ENCODE data around the gene IL1R1. TPM values are rescaled to one million over a fixed set of nuclear protein-coding genes. Genes with fewer than 3 reads are reported as not detected.

The IL1R1 gene
- total and polyA plus RNA-seq, 2 of the 4 experiments (the other 2 are of a cell fraction) = 6.5 to 13.8 TPM

GRCh38 chr2:102094917-102095316, 47.6 kb upstream of the IL1R1 start:
- Histone ChIP-seq H3K27ac (ENCODE audit: insufficient read depth, low read length) (no peak overlapping the region; the same call in 1 of the 2 replicates), H3K4me2 (ENCODE audit: low read depth, low read length) (peak overlapping the region; percentile 0; the same call in 1 of the 2 replicates)
- peak; percentile 79 for TF ChIP-seq BHLHE40 (IDR thresholded peaks at IDR 0.05; ENCODE audit: low read depth, low read length)
- peak; percentile 89 for TF ChIP-seq NFE2L2 (IDR thresholded peaks at IDR 0.05; ENCODE audit: low read depth, low read length)
- TF ChIP-seq RCOR1 (IDR thresholded peaks at IDR 0.05; ENCODE audit: insufficient replicate concordance, low read length) = peak; percentile 96
- TF ChIP-seq RAD21 (IDR thresholded peaks at IDR 0.05; ENCODE audit: low read length) = peak; percentile 28; the same call in 1 of the 2 replicates
- no peak for TF ChIP-seq USF2 (IDR thresholded peaks at IDR 0.05; ENCODE audit: low read depth, low read length)
- no peak for TF ChIP-seq ELK1 (IDR thresholded peaks at IDR 0.05; ENCODE audit: borderline replicate concordance, low read depth, low read length)
- no peak for TF ChIP-seq POLR2A (IDR thresholded peaks at IDR 0.05; ENCODE audit: low read depth, low read length)
- TF ChIP-seq CEBPB (IDR thresholded peaks at IDR 0.05; ENCODE audit: low read depth, low read length) = peak; percentile 99
- 0 out of 2 replicates have a peak, but pooled peaks have one; percentile 20 for TF ChIP-seq MAZ (IDR thresholded peaks at IDR 0.05; ENCODE audit: borderline replicate concordance, low read depth, low read length)
- TF ChIP-seq SMC3 (IDR thresholded peaks at IDR 0.05; ENCODE audit: low read depth, low read length) = peak; percentile 29
- no peak for TF ChIP-seq CHD1 (IDR thresholded peaks at IDR 0.05; ENCODE audit: low read depth, low read length)
- TF ChIP-seq FOS (IDR thresholded peaks at IDR 0.05; ENCODE audit: low read depth, low read length) = peak; percentile 99
- no peak for TF ChIP-seq RFX5 (IDR thresholded peaks at IDR 0.05; ENCODE audit: low read depth, low read length)
- TF ChIP-seq MAFK (IDR thresholded peaks at IDR 0.05; ENCODE audit: low read depth, low read length) = peak; percentile 37; the same call in 1 of the 2 replicates
- no peak for TF ChIP-seq MXI1 (IDR thresholded peaks at IDR 0.05; ENCODE audit: borderline replicate concordance, low read depth, low read length)
- TF ChIP-seq CTCF (conservative IDR thresholded peaks at IDR 0.05; ENCODE audit: low read depth, low read length) = no peak

More at GRCh38 chr2:102094917-102095316, 47.6 kb upstream of the IL1R1 start:
- intact Hi-C loops (cut with micrococcal nuclease) = no loop called here
- H2AK5ac ChIP-seq (ENCODE audit: low read depth, low read length) = no peak overlapping the region
- in situ Hi-C loops (cut with MboI; ENCODE audit: low sequenced_read_pairs) = no loop called here
- no peak overlapping the region for H3K56ac ChIP-seq (ENCODE audit: extremely low read depth, insufficient read depth, low read length)
- no peak overlapping the region for H2BK20ac ChIP-seq (ENCODE audit: low read depth, low read length)
- peaks cover 2% of the 10 kb centered on the region; the same call in 1 of the 2 replicates for H3K4me1 ChIP-seq (ENCODE audit: control insufficient read depth, insufficient read depth, low read length)
- no peak overlapping the region for H2BK15ac ChIP-seq (ENCODE audit: low read depth, low read length)
- H4K91ac ChIP-seq (ENCODE audit: insufficient read depth, low read depth, low read length) = no peak overlapping the region
- no CpG with 5 or more reads among the region's 4 CpGs for WGBS, 2 experiments (ENCODE audit: extremely low coverage in 2 of 2, insufficient read length in 1 of 2)
- no peak overlapping the region for H3K4ac ChIP-seq (ENCODE audit: low read depth, low read length)
- no peaks in the 10 kb centered on the region; the same call in 1 of the 2 replicates for H3K9me1 ChIP-seq (ENCODE audit: insufficient read depth, low read length)
- H2BK120ac ChIP-seq (ENCODE audit: low read depth, low read length) = peak overlapping the region; percentile 47; the same call in 1 of the 2 replicates
- H3K23ac ChIP-seq (ENCODE audit: low read depth, low read length) = no peak overlapping the region
- peak overlapping the region in 1 of 2 experiments; percentile 43; a peak in 1 of 4 replicates for H4K8ac ChIP-seq (ENCODE audit: low read depth in 2 of 2, low read length in 2 of 2)
- no peaks in the 10 kb centered on the region for H3K79me1 ChIP-seq (ENCODE audit: low read depth in 1 of 2, low read length in 2 of 2)
- H2BK5ac ChIP-seq (ENCODE audit: low read depth, low read length, poor library complexity, severe bottlenecking) = peak overlapping the region; percentile 83
- H4K20me1 ChIP-seq (ENCODE audit: insufficient read depth, low read length) = no peaks in the 10 kb centered on the region
- no peak overlapping the region for H2AK9ac ChIP-seq (replicated peaks; ENCODE audit: low read depth, low read length, poor library complexity)
- BruUV-seq (replicated peaks) = no TSS peak
- ATAC-seq (ENCODE audit: low read depth) (peak; percentile 99), DNase-seq (peak; percentile 98)
- peak overlapping the region; percentile 57 for H2AFZ ChIP-seq (replicated peaks; ENCODE audit: low read length, poor library complexity)
- dilution Hi-C loops (cut with HindIII; ENCODE audit: low sequenced_read_pairs, unreplicated experiment) = no loop called here
- no peak overlapping the region for H3K18ac ChIP-seq (ENCODE audit: low read depth, low read length)
- POLR2A ChIA-PET (ENCODE audit: unreplicated experiment) = no interaction called here
- H3K36me3 ChIP-seq (ENCODE audit: control insufficient read depth, insufficient read depth, low read length) = no peaks in the 10 kb centered on the region
- no peaks in the 10 kb centered on the region for H3K27me3 ChIP-seq (ENCODE audit: control insufficient read depth, insufficient read depth, low read length)
- H4K5ac ChIP-seq (ENCODE audit: low read depth, low read length) = no peak overlapping the region
- H3K4me3 ChIP-seq (ENCODE audit: insufficient read depth, low read depth, low read length) = no peak overlapping the region
- no peak overlapping the region for H3K14ac ChIP-seq (replicated peaks; ENCODE audit: low read depth, low read length)
- no peaks in the 10 kb centered on the region for H3K9me3 ChIP-seq (ENCODE audit: control insufficient read depth, insufficient read depth, low read length)
- no peak overlapping the region for H3K9ac ChIP-seq (ENCODE audit: low read depth, low read length)
- CTCF ChIA-PET = no interaction called here

All from IMR-90 (cell line).